ENCODE measurements around the gene FGF11.

DNA sequence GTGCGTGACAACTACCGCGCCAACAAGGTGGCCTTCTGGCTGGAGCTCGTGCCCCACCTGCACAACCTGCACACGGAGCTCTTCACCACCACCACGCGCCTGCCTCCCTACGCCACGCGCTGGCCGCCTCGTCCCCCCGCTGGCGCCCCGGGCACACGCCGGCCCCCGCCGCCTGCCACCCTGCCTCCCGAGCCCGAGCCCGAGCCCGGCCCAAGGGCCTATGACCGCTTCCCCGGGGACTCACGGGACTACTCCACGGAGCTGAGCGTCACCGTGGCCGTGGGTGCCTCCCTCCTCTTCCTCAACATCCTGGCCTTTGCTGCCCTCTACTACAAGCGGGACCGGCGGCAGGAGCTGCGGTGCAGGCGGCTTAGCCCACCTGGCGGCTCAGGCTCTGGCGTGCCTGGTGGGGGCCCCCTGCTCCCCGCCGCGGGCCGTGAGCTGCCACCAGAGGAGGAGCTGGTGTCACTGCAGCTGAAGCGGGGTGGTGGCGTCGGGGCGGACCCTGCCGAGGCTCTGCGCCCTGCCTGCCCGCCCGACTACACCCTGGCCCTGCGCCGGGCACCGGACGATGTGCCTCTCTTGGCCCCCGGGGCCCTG is 22.2 kb upstream of the FGF11 start:
- TF ChIP-seq, protein P1, sequence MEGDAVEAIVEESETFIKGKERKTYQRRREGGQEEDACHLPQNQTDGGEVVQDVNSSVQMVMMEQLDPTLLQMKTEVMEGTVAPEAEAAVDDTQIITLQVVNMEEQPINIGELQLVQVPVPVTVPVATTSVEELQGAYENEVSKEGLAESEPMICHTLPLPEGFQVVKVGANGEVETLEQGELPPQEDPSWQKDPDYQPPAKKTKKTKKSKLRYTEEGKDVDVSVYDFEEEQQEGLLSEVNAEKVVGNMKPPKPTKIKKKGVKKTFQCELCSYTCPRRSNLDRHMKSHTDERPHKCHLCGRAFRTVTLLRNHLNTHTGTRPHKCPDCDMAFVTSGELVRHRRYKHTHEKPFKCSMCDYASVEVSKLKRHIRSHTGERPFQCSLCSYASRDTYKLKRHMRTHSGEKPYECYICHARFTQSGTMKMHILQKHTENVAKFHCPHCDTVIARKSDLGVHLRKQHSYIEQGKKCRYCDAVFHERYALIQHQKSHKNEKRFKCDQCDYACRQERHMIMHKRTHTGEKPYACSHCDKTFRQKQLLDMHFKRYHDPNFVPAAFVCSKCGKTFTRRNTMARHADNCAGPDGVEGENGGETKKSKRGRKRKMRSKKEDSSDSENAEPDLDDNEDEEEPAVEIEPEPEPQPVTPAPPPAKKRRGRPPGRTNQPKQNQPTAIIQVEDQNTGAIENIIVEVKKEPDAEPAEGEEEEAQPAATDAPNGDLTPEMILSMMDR (conservative IDR thresholded peaks at IDR 0.05; ENCODE audit: low read depth, low read length): no peak
- TF ChIP-seq POLR2A (IDR thresholded peaks at IDR 0.05; ENCODE audit: low read depth, low read length): no peak
- TF ChIP-seq, protein P2, sequence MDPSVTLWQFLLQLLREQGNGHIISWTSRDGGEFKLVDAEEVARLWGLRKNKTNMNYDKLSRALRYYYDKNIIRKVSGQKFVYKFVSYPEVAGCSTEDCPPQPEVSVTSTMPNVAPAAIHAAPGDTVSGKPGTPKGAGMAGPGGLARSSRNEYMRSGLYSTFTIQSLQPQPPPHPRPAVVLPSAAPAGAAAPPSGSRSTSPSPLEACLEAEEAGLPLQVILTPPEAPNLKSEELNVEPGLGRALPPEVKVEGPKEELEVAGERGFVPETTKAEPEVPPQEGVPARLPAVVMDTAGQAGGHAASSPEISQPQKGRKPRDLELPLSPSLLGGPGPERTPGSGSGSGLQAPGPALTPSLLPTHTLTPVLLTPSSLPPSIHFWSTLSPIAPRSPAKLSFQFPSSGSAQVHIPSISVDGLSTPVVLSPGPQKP (IDR thresholded peaks at IDR 0.05; ENCODE audit: borderline replicate concordance, low read depth, low read length): no peak
